ENCODE measurements around the gene CSNK1A1L. TPM values are rescaled to one million over a fixed set of nuclear protein-coding genes. Genes with fewer than 3 reads are reported as not detected.

The CSNK1A1L gene
- total and polyA plus RNA-seq, 2 of the 8 experiments (the other 6 are each of a cell fraction or from before 2014, with no cell fraction given) = not detected

DNA sequence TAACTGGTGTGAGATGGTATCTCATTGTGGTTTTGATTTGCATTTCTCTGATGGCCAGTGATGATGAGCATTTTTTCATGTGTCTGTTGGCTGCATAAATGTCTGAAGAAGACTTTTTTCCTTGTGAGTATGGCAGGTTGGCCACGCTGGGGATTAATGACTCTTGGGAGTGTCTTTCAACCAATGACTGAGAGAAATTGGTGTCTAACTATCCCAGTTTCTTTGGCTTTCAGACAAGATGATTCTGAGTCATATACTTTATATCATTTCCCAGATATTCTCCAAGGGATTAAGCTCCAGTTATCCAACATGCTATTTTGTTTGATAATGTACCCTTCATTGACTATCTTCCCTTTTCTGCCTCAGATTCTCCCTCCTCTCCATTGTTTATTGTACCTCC, 35.5 kb upstream of the CSNK1A1L start (continued):
- TF ChIP-seq SP1 (IDR thresholded peaks at IDR 0.05; ENCODE audit: low read depth, low read length) = no peak
- TF ChIP-seq JUN (IDR thresholded peaks at IDR 0.05; ENCODE audit: low read depth, low read length) = no peak
- TF ChIP-seq GTF2F1 (IDR thresholded peaks at IDR 0.05; ENCODE audit: borderline replicate concordance, low read depth, low read length) = no peak

Data from H1 (cell line).